ENCODE data around the gene NTSR1. TPM values are rescaled to one million over a fixed set of nuclear protein-coding genes. Genes with fewer than 3 reads are reported as not detected.

NTSR1 gene
- total and polyA plus RNA-seq, 2 of the 8 experiments (the other 6 are each of a cell fraction or from before 2014, with no cell fraction given): 0.53 to 0.89 TPM

- TF ChIP-seq CHD7 (IDR thresholded peaks at IDR 0.05; ENCODE audit: insufficient replicate concordance, low read length) (no peak), MAFK (IDR thresholded peaks at IDR 0.05; ENCODE audit: low read depth, low read length) (no peak), ASH2L (IDR thresholded peaks at IDR 0.05; ENCODE audit: low read length) (no peak), SIN3A (conservative IDR thresholded peaks at IDR 0.05 in 1 of 2, IDR thresholded peaks at IDR 0.05 in 1 of 2; ENCODE audit: low read depth in 1 of 2, low read length in 2 of 2) (no peak), BRCA1 (IDR thresholded peaks at IDR 0.05; ENCODE audit: low read depth, low read length) (no peak)
Measured at GRCh38 chr20:62726716-62727583, 18.3 kb downstream of the NTSR1 start (continued).
